NCI-H2227 treated with DMSO at 0.1 percent for 48 hours (cell line): ENCODE results near the gene GIGYF2.

Source experiments
- DNase-seq: peaks from one replicate; lab custom pipeline; 2025; lab: John Stamatoyannopoulos, UW

GIGYF2 gene

DNA sequence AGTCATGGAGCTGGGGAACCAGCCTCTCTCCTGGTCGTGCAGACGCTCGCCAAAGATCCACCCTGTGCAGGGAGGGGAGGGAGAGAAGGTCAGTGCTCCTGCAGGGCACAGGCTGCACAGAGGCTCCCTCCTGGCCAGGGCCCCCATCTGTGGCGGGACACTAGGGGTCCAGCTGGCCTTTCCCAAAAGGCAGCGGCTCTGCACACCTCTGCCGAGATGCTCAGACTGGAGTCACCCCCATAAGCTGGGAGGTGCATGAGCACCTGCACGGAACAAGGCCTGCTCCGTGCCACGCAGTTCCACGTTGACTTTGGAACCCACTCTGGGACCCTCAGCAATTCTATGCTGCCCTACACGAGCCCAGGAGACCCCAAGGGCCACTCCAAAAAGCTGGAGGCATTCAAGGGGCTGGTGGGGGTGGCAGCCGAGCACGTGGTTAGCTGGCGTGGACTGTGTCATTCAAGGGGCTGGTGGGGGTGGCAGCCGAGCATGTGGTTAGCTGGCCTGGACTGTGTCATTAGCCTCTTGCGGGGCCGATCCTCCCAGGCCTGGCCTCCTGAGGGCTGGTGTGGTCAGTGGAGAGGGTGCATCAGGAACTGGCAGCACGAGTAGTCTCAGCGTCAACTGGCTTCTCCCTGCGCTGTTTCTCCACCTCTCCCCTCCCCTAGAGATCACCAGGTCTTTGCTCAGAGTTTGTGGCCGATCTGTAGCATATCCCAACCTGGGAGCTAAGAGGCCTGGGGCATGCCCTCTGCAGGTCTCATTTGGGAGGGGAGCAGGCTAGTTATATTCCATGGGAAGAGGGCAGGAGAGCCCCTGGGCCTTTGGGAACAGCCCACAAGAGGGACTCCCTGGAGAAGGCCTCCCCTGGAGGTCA is 182.7 kb downstream of the GIGYF2 start:
- DNase-seq: no peak

DNA sequence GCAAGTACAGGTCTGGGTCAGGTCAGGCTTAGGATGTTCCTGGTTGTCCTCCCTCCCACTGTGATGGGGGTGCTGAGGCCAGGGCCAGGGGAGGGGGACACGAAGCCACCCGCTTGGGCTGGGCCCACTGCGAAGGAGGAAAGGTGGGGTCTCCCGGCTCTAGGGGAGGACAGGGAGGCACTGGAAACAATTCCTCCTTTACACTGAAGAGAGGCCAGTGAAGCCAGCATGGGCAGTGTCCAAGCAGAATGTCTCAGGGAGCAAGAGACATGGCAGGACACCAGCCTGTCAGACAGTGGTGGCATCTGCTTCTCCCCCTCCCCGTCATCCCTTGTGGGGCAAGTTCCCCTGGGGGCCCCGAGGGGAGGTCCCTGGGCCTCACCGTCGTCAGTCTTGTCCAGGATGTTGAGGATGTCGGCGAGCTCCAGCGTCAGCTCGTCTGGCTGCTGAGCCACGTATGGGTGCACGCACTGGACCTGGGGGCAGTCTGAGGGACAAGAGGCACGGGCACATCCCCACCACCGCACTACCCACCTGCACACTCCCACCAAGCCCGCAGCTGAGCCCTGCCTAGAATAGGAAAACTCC is 183.7 kb downstream of the GIGYF2 start:
- no peak for DNase-seq

DNA sequence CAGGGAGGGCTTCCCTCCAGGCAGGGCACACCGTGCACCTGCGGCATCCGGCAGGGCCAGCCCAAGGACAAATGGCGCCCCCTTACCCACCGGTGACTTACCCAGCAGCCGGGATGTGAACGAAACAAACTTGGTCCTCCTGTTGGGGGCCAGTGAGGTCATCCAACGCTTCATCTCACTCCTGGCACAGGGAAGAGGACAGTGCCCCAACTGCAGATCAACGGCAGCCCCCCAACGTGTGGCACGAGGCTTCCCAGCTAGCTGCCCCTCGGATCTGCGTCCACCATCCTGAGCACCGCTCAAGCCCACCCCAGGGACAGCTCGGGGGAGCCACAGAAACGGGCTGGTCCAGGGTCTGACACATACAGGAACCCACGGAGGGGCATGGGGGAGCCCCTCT is 185.0 kb downstream of the GIGYF2 start:
- no peak for DNase-seq

DNA sequence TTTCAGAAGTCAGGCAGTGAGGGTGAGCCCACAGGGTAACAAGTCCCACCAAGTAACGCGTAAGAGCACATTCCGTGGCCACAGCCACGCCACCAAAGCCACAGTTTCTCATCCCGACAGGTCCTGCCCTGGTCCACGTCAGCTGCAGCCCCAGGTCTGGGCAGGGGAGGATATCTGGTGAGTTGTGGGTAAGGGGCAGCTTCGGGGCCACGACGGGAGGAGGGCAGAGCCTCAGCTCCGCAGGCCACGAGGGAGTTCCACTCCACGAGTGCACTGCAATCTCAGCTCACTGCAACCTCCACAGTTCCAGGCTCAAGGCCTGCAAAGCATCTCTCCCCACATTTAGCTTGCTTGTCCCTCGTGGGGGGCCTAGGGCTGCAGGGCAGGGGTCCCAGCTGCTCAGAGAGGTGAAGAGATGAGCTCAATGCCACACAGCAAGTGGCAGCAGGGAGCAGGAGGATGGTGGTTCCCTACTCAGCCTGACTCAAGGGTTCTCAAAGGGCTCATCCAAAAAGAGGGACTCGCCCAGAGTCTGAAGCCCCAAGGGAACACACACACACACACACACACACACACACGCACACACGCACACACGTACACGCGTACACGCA is 185.5 kb downstream of the GIGYF2 start:
- DNase-seq: no peak

DNA sequence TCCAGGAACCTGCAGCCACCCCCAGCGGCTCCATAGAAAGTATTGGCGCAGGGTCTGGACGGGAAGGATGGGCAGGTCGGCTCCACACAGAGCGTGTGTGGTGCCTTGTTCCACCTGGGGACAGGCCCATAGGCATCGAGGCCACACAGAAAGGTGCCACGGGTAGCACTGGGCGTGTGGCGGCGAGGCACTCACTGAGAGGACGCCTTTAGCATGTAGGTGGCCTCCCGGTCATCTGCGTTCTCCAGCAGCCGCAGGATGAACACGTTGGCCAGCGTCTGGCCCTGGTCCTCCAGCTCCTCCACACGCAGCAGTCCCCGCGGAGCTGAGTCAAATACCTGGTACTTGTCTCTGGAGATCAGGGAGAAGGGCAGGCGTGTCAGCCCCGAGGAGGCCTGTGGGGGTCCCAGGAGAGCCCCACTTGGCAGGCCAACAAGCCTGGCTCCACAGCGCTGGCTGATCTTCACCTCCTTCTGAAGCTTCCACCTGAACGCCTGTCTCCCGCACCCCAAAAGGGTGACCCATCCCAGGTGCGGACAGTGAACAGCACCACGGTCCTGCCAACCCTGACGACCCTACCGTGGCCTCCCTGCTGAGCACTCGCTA is 186.1 kb downstream of the GIGYF2 start:
- no peak for DNase-seq

- no peak for DNase-seq
Measured at GRCh38 chr2:232884001-232884421, 186.9 kb downstream of the GIGYF2 start.

GRCh38 chr2:232884549-232885263 is 187.6 kb downstream of the GIGYF2 start:
- DNase-seq: no peak

DNA sequence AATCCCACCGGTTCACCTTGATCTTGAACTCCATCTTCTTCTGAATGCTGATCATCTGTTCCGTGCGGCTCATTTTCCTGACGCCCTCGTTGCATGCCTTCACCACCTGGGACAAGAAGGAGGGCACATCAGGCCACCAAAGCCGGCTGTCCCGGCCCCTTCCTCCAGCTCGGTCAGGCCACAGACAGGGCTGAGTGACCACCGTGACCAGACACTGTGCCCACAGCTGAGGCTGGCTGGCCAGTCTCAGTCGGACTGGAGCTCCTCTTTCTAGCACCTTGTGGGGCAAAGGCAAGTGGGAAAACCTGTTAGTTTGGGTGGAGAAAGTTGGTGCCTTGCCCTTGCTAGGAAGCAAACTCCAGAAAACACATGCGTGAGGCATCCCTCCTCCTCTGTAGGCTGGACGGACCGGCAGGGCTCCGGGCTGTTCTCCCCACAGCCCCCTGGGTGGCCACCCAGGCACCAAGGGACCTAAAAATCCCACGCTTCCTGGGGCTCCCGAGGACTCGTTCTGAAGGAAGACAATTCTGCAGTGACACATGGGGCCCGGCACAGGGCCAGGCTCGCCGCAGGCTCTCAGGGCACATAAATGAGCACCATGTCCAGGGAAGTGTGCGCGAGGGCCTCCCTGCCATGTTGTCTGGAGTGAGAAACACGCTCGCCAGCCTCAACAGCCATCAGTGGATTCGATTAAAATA is 188.3 kb downstream of the GIGYF2 start:
- no peak for DNase-seq

DNA sequence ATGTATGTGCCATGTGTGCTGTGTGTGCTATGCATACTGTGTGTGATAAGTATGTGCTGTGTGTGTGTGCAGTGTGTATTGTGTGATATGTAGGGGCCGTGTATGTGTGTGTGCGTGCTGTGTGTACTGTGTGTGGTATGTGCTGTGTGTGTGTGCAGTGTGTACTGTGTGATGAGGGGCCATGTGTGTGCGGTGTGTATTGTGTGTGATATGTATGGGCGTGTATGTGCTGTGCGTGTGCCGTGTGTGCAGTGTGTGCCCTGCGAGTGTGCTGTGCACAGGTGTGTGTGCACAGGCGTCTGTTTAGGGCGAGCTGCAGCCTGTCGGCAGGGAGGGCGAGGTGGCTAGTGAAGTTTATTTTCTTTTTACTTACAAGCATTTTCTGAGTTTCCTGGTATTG is 189.0 kb downstream of the GIGYF2 start:
- no peak for DNase-seq

- no peak for DNase-seq
Measured at GRCh38 chr2:232886632-232887031, 189.5 kb downstream of the GIGYF2 start.

DNA sequence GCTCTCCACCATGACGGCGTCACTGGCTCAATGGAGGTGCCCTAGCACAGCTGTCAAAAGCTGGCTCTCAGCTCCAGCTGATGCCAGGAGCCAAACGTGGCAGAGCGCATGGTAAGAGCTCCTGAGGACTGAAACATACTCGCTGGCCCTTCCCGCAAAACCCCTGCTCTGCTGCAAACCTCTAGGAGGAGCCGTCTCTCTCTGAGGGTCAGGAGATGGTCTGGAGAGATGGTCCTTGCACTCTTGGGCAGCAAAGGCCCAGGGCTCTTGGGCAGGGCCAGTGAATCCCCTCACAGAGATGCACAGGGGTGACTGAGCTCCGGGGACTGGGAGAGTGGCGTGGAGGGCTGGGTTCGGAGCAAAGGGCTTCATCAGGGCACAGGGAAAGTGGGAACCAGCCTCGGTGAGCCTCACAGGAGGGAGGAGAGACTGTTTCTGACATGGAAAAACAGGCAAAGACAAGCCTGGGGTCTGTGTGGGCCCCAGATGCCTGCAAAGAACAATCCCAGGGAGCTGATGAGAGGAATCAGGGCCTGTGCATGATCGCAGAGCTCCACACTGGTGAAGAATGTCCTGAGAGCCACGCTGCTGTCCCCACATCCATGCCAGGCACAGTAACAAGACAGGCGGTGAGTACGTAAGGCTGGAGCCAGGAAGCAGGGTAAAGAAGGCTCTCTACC is 190.2 kb downstream of the GIGYF2 start:
- DNase-seq: no peak

DNA sequence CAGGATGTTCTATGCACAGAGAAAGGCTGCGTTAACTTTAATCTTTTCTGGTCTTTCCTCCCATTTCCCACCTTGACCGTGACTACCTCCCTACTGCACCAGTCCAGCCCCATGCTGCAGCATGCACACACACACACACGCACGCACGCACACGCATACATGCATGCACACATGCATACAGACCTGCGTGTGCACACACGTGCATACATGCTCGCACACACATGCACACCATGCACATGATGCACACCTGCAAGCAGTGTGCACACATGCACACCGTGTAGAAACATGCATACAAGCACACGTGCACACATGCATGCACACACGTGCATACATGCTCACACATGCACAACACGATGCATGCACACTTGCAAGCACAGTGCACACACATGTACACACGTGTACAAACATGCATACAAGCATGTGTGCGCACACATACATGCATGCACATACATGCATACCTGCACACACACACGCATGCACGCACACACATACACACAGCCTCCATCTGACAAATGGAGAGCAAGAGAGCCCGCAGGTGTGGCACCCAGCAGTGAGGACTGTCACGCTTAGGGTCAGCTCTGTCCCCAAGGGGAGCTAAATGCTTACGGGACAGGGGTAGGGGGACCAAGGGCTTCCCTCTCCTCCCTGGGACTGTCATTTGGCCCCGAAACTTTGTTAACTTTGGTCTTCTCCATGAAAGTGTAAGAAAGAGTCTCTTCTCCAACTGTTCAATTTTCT is 191.1 kb downstream of the GIGYF2 start:
- DNase-seq: no peak

DNA sequence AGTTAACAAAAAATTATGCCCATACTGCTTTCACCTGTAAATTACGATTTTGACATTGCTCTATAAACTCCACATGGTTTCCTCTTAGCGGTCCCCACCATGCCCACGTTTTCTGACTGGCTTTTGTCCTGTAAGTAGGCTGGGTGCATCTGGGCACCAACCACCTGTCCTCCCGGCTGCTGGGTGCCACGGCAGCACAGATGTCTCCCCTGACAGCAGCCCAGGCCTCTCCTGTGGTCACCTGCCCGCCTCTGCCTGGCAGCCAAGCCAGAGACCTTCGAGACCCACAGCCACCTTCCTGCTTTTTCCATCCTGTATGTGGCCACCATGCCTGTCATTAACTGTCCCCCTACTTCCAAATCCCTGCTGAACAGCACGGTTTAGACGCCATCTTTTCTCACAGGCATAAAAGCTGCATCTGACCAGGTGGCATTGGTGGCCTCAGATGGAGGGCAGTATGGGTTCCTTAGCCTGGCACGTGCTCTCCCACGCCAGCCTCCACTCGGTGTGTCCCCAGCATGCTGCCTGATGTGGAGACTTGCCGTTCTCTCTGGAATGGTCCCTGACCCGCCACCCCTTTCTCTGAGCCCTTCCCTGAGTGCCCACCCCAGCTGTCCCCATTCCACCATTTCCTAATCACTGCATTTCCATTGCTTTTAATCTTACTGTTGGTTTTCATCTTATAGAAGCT is 191.9 kb downstream of the GIGYF2 start:
- no peak for DNase-seq

DNA sequence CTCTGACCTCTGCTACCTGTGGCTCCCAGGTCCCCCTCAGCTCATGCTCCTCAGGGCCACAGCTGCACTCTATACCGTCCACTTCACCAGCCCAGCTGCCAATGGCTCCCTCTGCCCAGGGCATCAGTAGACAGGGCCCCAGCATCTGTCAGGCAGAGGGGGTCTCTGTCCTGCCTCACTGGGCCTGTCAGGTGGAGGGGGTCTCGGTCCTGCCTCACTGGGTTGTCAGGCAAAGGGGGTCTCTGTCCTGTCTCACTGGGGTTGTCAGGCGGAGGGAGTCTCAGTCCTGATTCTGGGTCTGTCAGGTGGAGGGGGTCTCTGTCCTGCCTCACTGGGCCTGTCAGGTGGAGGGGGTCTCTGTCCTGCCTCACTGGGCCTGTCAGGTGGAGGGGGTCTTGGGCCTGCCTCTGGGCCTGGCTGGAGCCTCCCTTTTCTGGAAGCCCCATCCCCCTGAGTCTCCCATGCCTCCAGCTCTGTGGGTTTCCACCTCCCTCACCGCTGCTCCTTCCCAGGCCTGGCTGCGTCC is 192.8 kb downstream of the GIGYF2 start:
- no peak for DNase-seq

GRCh38 chr2:232890536-232890895 is 193.4 kb downstream of the GIGYF2 start:
- DNase-seq: no peak

- DNase-seq: no peak
Measured at GRCh38 chr2:232890896-232891601, 193.9 kb downstream of the GIGYF2 start.

- no peak for DNase-seq
Measured at GRCh38 chr2:232891621-232892071, 194.5 kb downstream of the GIGYF2 start.

GRCh38 chr2:232892221-232892620 is 195.1 kb downstream of the GIGYF2 start:
- DNase-seq: no peak

DNA sequence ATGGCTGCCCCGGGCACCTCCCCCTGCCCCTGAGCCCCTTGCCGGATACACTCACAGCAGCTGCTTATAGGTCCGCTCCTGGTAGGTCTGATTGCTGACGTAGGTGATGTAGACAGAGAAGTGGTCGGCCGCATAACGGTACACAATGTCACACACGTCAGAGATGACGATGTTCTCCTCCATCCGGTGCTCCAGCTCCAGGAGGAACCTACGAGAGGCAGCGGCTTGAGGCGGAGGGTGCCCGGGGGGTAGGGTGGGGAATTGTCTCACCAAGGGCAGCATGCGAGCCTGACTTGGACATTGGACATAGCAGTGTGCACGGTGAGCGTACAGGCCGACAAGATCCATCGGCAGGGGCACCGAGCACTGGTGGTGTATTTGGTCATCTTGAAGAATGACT is 195.7 kb downstream of the GIGYF2 start:
- no peak for DNase-seq
